Astrocyte (in vitro differentiated cells and primary cell): ENCODE measurements around the gene CENPT.

ENCODE experiments used
- EZH2 ChIP-seq: IDR thresholded peaks from 2 replicates; pipeline ENCODE4 v1.6.1; 2012; ENCODE audit warnings: mild to moderate bottlenecking, low read length, inconsistent platforms; ENCODE audit not compliant: insufficient read depth
- TF ChIP-seq, protein P1 (sequence below): IDR thresholded peaks from 2 replicates; pipeline ENCODE4 v1.5.1; 2011; ENCODE audit warnings: low read depth, mild to moderate bottlenecking, inconsistent platforms, low read length, moderate library complexity; ENCODE audit not compliant: insufficient read depth

DNA sequence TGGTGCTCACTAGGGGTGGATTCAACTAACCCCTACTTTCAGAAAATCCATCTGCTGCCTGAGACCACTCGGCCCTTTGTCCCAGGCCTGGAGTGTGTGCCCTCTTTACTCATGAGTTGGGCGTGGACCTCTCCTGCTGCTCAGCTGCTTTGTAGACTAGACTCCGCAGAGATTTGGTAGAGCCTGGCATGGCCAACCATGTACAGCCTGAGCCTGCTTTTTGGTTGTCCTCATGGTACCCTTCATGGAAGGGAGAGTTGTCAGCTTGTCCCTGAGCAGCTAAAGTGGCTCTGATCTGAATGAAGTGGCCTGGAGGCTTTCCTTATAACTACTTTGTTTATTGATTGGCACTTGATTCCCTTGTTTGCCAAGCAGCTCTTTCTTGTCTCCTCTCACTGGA lies 26.9 kb upstream of the CENPT start:
- TF ChIP-seq, protein P1, sequence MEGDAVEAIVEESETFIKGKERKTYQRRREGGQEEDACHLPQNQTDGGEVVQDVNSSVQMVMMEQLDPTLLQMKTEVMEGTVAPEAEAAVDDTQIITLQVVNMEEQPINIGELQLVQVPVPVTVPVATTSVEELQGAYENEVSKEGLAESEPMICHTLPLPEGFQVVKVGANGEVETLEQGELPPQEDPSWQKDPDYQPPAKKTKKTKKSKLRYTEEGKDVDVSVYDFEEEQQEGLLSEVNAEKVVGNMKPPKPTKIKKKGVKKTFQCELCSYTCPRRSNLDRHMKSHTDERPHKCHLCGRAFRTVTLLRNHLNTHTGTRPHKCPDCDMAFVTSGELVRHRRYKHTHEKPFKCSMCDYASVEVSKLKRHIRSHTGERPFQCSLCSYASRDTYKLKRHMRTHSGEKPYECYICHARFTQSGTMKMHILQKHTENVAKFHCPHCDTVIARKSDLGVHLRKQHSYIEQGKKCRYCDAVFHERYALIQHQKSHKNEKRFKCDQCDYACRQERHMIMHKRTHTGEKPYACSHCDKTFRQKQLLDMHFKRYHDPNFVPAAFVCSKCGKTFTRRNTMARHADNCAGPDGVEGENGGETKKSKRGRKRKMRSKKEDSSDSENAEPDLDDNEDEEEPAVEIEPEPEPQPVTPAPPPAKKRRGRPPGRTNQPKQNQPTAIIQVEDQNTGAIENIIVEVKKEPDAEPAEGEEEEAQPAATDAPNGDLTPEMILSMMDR, result no peak
- TF ChIP-seq EZH2, result no peak
